Stimulated activated CD8-positive, alpha-beta memory T cell treated with anti-CD3 and anti-CD28 coated beads, Interleukin-15, amount 100 ng/mL, for 48 hours (primary cell): ENCODE results near the gene RWDD1.
A peak's percentile ranks its signal among the peaks of the same experiment; 100 is the strongest.
"Not testable (repeated sequence)": the region's sequence is repeated elsewhere in the genome, so short reads cannot be mapped to it uniquely, and the experiment has no call there.

Experiments
- DNase-seq, 2 donors: peaks; one replicate each; pipeline ENCODE4 v3.0.0-alpha.2; 2020; ENCODE audit warnings: low read depth in 2 of 2

Gene RWDD1

GRCh38 chr6:116561377-116562018 is 9.8 kb upstream of the RWDD1 start:
- DNase-seq = peak; percentile 22 to 37

GRCh38 chr6:116562019-116562403 is 9.3 kb upstream of the RWDD1 start:
- no peak for DNase-seq

- DNase-seq = no peak
These were observed 8.7 kb upstream of the RWDD1 start for GRCh38 chr6:116562614-116563013.

GRCh38 chr6:116563830-116564229 is 7.5 kb upstream of the RWDD1 start:
- no peak for DNase-seq

- no peak for DNase-seq
These were observed 7.0 kb upstream of the RWDD1 start for GRCh38 chr6:116564311-116564710.

- no peak for DNase-seq
These were observed 6.1 kb upstream of the RWDD1 start for GRCh38 chr6:116564921-116565872.

GRCh38 chr6:116568111-116568510 is 3.2 kb upstream of the RWDD1 start:
- no peak for DNase-seq

GRCh38 chr6:116568821-116569755 is 2.2 kb upstream of the RWDD1 start:
- no peak for DNase-seq

GRCh38 chr6:116571683-116572000 is 338 bp downstream of the RWDD1 start:
- DNase-seq = no peak

- DNase-seq = no peak
These were observed 858 bp downstream of the RWDD1 start for GRCh38 chr6:116572162-116572561.

- no peak for DNase-seq
These were observed 3.9 kb downstream of the RWDD1 start for GRCh38 chr6:116575227-116575626.

GRCh38 chr6:116577486-116577885 is 6.2 kb downstream of the RWDD1 start:
- DNase-seq = no peak

GRCh38 chr6:116578335-116578734 is 7.0 kb downstream of the RWDD1 start:
- no peak for DNase-seq

GRCh38 chr6:116579143-116579542 is 7.8 kb downstream of the RWDD1 start:
- no peak for DNase-seq

GRCh38 chr6:116580198-116580597 is 8.9 kb downstream of the RWDD1 start:
- no peak for DNase-seq

- no peak for DNase-seq
These were observed 15.0 kb downstream of the RWDD1 start for GRCh38 chr6:116586276-116586675.

- no peak for DNase-seq
These were observed 15.4 kb downstream of the RWDD1 start for GRCh38 chr6:116586738-116587137.

GRCh38 chr6:116595247-116595646 is 23.9 kb downstream of the RWDD1 start:
- no peak for DNase-seq

- no peak for DNase-seq
These were observed 25.5 kb downstream of the RWDD1 start for GRCh38 chr6:116596815-116597214.

- not testable (repeated sequence) for DNase-seq
These were observed 32.6 kb downstream of the RWDD1 start for GRCh38 chr6:116603916-116604315.

- DNase-seq = not testable (repeated sequence)
These were observed 33.6 kb downstream of the RWDD1 start for GRCh38 chr6:116604868-116605267.

GRCh38 chr6:116605935-116606334 is 34.6 kb downstream of the RWDD1 start:
- no peak for DNase-seq
